CD4-positive, alpha-beta T cell treated with Interleukin-4 for 4 hours (primary cell): ENCODE data around the gene CDC27.
"Not testable (repeated sequence)": the region's sequence is repeated elsewhere in the genome, so short reads cannot be mapped to it uniquely, and the experiment has no call there.

Experiments
- DNase-seq: peaks from one replicate; pipeline ENCODE4 v3.0.0-alpha.2; 2020

CDC27 gene

DNA sequence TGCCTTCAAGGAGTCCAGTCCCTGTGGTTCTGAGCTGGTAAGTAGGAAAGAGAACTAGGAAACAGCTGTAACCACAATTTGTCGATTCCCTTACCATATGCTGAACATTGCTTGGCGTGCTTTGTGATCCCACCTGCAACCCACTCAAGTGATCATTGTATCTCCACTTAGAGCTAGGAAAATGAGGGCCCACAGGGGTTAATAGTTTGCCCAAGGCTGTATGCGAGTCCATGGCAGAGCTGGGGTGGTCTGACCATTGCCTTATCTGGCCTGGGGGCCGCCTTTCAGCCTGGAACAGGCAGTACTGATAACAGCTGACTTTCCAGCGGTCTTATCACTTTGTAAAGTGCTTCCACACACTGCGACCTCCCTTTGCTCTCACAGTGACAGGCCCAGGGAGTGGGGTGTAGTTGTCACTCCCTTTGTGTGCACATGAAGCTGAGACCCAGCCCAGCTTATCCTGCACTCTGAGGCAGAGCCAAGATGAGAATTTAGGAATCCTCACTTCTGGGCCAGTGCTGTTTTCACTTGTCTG, 29.9 kb upstream of the CDC27 start:
- DNase-seq = no peak

GRCh38 chr17:47217279-47217678, 28.2 kb upstream of the CDC27 start:
- DNase-seq = peak; percentile 49

DNA sequence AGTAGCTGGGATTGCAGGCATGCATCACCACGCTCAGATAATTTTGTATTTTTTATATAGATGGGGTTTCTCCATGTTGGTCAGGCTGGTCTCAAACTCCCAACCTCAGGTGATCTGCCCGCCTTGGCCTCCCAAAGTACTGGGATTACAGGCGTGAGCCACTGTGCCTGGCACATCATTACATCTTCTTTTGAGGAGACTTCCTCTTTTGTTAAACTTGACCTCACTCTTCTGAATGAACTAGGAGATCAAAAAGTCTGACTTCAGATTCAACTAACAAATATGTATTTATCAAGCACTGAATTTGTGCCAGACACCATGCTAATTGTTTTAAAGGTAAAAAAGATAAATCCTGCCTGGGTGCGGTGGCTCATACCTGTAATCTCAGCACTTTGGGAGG, 27.7 kb upstream of the CDC27 start:
- not testable (repeated sequence) for DNase-seq

DNA sequence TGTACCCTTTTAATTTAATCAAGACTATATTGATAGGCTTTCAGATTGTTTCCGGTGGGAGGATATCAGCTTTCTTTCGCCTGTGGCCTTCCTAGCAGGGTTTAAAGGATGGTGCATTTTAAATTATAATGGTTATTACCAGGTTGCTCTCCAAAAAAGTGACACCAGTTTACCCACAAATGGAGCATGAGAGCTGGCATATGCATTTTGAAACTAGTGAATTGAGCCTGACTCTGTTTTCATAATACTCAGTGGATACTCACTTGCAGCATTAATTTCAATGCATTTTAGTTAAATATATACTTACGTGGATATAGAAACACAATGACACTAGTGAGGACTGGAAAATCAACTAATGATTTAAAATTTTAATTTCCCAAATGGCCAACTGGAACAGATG, 25.8 kb upstream of the CDC27 start:
- DNase-seq = no peak

DNA sequence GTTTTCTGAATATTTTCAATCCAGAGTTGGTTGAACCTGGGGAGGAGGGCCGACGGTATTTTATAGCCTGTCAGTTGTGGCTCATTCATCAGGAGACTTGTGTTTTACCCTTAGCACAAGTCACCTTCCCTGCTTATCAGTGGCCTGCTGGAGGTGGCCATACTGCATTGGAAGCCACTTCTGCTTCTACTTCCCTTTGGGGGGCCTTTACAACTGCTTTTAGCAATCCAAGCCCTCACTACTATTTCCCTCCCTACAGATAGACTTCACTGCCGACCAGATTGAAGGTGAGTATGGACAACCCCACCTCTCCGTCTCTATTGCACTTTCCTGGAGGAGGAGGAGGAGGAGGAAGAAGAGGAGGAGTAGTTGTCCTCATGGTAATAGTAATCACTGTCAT, 24.4 kb upstream of the CDC27 start:
- DNase-seq = no peak

- no peak for DNase-seq
Observed at GRCh38 chr17:47212458-47212857, 23.4 kb upstream of the CDC27 start.

DNA sequence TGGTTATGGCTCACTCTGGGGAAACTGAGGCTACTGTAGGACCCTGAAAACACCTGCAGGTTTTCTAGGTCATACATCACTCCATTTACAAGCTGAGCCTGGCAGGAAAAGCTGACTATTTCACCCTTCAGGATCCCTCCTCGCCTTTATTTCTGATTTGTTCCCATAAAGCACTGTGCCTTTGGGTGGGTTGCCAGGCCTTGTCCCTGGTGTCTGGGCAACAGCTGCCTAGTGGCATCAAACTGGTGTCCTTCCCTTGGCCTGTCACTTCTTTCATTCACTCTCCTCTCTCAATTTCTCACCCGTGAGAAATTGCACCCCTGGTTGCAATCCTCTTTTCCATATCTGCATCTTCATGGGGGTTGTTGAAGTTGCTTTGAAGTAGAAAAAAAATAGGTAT, 21.7 kb upstream of the CDC27 start:
- DNase-seq = no peak

GRCh38 chr17:47210105-47210504, 21.0 kb upstream of the CDC27 start:
- DNase-seq = no peak

DNA sequence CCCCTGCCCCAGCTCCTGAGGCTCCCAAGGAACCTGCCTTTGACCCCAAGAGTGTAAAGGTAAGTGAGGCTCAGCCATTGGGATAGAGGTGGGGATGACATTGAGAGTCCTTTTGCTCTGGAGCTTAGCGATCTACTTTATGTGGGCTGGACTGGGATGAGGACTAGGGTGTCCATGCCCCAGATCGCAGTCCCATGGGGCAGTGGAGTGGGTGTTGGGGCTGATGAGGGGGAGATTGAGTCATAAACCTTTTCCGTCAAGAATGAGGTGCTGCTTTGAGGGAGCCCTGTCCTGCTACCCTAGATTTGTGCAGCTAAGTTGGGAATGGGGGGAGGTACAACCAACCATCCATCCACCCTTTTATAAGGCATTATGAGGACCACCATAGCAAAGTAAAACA, 20.4 kb upstream of the CDC27 start:
- DNase-seq = no peak

DNA sequence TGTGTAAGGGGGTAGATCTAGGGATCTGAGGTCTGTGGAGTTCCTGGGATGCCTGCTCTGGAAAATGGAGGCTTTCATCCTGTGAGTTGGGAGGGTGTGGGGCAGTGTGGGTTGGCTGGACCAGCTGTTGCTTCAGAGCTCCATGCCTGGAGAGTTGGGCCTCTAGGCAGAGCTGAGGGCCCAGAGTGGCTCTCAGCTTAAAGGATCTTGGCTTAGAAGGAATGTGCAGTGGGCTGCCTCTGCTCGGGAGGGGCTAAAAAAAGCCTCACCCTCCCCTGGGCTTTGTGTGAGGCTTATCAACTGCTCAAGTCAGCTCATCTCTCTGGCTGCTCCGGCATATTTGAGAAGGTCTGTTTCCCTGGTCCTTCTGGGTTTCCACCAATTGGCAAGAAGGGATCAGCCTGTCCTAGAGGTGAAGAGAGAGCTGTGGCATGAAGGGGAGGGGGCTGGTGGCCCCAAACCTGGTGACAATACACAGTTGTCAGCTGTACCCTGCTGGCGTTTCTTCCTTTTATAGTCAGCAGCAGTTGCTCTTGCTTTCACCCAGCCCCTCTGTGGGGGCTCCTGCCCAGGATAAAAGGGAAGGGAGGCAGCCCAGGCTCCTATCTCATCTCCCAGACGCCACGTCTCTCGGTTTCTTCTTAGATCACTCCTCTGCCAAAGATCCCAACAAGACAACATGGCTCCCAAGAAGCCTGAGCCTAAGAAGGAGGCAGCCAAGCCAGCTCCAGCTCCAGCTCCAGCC, 19.8 kb upstream of the CDC27 start, which contains the start of gene MYL4:
TSS of gene MYL4 (plus strand) at position 605 of the 745 bp plus-strand sequence. CDS start at position 680, 75 bp downstream.
- DNase-seq = no peak

DNA sequence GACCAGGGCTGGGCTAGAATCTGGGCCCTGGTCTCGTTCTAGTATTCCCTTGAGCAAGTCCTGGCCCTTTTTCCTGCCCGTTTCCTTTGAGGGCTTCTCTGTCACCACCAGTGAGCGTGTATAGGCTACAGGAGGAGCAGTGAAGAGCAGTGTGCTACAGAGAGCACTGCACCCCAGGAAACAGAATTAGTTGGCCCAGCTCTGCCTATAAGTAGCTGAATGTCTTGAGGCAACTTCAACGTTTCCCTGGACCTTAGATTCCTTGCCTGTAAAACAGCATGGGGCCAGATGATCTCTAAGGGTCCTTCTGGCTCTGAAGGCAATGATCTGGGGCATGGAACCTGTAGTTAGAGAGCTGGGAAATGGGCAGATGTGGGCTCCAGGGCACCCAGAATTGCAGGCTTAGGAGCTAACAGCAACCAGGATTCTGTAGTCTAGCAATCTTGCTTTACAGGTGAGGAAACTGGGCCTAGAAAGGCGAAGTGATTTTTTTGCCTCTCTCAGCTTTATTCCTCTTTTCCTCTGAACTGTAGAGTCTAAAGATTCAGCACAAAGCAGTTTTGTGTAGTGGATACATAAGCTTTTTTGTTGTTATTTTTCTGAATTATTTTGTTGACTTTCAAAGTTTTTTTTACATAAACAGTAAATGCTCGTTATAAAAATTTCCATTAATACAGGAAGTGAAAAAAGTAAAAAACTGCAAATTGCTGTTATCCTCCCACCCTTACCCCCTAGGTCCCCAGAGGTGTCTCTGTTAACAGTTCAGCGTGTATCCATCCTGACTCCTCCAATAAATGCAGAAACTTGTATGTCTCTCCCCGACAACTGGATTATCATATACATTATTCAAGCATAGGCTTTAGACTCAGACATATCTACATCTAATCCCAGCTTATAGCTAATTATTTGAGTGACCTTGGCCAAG, 18.3 kb upstream of the CDC27 start:
- DNase-seq = no peak

DNA sequence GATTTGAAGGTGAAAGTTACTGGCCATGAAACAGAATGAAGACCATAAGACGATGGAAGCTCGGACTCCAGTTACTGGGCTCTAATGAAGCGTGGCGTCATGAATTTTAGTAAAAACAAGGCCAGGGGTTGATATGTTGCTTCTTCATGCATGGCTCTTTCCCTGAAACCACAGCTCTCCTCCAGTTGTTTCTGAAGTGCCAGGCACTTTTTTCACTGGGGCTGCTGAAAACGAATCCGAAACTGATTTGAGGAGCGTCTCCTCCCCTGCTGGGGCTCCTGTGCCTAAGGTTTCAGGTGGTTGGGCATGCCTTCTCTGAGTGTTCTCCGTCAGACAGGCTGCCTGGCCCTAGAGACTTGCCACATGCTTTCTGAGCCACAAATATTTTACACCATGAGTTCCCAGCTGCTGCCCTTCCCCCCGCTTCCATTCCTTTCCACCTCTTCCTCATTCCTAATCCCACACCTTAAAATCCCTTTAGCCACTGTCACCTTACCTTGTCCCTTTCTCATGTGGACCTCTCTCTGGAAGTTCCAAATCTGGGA, 16.4 kb upstream of the CDC27 start:
- peak; percentile 80 for DNase-seq

DNA sequence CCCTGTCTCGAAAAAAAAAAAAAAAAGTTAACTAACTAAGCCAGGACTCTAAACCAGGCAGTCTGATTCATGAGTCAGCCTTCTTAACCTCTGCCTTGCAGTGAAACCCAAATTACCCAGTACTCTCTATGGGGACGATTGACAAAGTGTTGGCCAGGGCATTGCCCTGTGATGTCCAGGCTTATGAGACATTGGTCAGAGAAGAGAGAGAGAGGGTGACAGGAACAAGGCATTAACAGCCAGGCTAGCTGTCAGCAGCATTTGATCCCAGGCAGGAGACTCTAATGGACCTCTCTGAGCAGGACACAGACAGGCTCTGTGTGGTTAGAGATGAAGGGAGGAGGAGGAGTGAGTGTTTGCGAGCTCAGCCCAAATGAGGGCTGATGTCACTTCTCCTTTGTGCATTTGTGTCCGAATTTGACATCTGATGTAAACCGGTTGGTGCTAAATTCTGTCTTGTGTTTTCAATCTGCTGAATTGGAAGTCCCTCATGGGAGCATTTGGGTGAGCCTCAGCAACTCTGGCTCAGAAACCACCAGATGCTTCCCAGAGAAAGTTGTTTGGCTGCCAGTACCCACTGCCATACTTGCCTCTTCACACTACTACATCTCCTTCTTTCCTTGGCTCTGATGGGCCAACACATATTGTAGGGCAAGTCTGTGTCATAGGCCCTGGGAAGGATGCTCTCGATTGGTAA, 15.8 kb upstream of the CDC27 start:
- peak; percentile 65 for DNase-seq

GRCh38 chr17:47203984-47204721, 15.1 kb upstream of the CDC27 start:
- DNase-seq = peak; percentile 77

DNA sequence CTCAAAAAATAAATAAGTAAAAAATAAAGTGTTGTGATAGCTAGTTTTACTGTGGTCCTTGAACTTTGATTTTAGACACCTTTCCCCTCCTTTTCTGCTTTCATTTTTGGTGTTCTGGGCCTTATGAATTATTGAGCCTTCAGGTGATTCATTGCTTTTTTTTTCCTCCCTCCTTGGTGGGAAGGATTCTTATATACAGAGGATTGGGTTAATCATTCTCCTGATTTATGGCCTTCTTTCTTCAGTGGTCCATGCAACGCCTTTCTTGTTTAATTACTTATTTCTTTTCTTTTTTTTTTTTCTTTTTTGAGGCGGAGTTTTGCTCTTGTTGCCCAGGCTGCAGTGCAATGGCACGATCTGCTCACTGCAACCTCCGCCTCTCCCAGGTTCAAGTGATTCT, 12.1 kb upstream of the CDC27 start:
- no peak for DNase-seq

GRCh38 chr17:47200325-47200664, 11.2 kb upstream of the CDC27 start:
- DNase-seq = no peak

DNA sequence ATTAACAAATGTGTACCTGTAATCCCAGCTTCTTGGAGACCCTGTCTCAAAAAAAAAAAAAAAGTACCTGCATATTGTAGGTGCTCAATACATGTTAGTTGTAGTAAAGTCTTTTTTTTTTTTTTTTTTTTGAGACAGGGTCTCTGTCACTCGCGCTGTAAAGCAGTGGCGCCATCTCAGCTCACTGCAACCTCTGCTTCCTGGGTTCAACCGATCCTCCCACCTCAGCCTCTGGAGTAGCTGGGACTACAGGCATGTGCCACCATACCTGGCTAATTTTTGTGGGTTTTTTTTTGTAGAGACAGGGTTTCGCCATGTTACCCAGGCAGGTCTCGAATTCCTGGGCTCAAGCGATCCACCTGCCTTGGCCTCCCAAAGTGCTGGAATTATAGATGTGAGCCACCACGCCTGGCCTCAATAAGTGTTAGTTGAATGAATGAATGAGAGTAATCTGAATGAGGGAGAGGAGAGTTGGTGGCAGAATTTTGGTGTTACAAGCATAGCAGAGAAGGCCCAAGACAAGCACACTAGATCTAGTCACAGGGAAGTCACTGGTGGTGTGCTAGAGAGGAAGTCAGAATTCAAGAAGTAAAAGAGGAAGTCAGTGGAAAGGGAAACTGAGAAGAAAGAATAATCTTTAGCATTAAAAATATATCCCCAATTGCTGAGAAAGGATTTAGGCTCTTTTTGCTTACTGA, 10.7 kb upstream of the CDC27 start:
- DNase-seq = no peak

GRCh38 chr17:47197821-47198220, 8.7 kb upstream of the CDC27 start:
- DNase-seq = no peak

DNA sequence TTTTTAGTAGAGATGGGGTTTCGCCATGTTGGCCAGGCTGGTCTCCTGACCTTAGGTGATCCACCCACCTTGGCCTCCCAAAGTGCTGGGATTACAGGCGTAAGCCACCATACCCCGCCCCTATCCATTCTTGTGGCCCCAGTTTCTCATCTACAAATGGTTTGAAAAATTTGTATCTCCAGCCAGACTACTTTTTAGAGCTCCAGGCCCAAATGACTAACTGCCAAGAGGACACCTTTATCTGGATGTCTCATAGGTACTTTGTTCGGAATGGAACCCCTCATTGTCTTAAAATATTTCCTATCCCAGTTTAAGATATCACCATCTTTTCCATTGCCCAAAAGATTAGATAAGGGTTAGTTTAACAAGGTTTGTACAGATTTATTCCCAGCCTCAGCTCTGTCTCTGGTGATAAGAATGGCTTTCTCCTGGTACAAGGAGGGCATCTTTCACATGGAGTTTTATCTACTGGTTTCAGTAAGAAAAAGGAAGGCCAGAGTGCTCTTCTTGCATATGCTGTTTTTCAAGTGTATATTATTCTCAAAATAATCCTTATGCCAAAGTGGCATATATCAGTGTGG, 4.9 kb upstream of the CDC27 start:
- no peak for DNase-seq

- DNase-seq = peak; percentile 41
Observed at GRCh38 chr17:47192554-47192953, 3.5 kb upstream of the CDC27 start.

DNA sequence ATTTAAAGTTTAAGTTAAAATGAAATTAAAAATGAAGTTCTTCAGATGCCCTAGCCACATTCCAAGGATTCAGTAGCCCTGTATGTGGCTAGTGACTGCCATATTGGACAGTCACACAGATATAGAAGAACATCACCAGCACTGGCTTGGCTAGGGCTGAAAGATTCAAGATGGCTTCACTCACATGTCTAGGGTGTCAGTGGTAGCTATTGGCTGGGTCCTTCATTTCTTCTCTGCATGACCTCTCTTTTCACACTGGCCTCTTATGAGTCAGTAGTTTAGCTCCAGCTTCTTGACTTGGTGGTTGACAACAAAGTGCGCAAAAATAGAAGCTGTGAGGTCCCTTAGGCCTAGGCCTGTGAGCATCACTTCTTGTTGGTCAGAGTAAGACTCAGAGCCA, 1.7 kb upstream of the CDC27 start:
- DNase-seq = no peak
